Measurements from ENCODE around the gene CHCHD6. TPM values are rescaled to one million over a fixed set of nuclear protein-coding genes. Genes with fewer than 3 reads are reported as not detected.

CHCHD6 gene
- total and polyA plus RNA-seq, 5 donors from 2014 or later, result 5.6 to 10.5 (median 8.1) TPM

GRCh38 chr3:126934031-126934531, 230.0 kb downstream of the CHCHD6 start:
- Mint-ChIP-seq H3K27me3 (no peaks in the 10 kb centered on the region), H3K4me3 (no peak overlapping the region), H3K4me1 (no peaks in the 10 kb centered on the region), H3K27ac (no peak overlapping the region), H3K36me3 (peaks cover 4% of the 10 kb centered on the region), H3K9me3 (no peaks in the 10 kb centered on the region)
- Histone ChIP-seq H3K36me3 (ENCODE audit: control insufficient read depth, insufficient read depth, low read length) (no peaks in the 10 kb centered on the region), H3K4me1 (ENCODE audit: control insufficient read depth, insufficient read depth, low read length, poor library complexity, severe bottlenecking) (no peaks in the 10 kb centered on the region), H3K27me3 (ENCODE audit: control insufficient read depth, insufficient read depth, low read length) (no peaks in the 10 kb centered on the region), H3K9me3 (ENCODE audit: control insufficient read depth in 2 of 2, low read length in 2 of 2) (no peaks in the 10 kb centered on the region), H3K27ac (ENCODE audit: insufficient read depth, low read length, poor library complexity, severe bottlenecking) (no peak overlapping the region), H3K4me3 (ENCODE audit: low read depth, low read length) (no peak overlapping the region)
- DNase-seq (no peak), ATAC-seq (ENCODE audit: low read depth in 2 of 2) (no peak)

- no peaks in the 10 kb centered on the region for H3K9me3 ChIP-seq (ENCODE audit: control insufficient read depth in 2 of 2, low read length in 2 of 2)
- Mint-ChIP-seq H3K27me3 (no peaks in the 10 kb centered on the region), H3K4me3 (no peak overlapping the region), H3K36me3 (peaks cover under 1% of the 10 kb centered on the region), H3K9me3 (no peaks in the 10 kb centered on the region), H3K27ac (peak overlapping the region in 1 of 3 donors; percentile 52), H3K4me1 (no peaks in the 10 kb centered on the region)
- no peaks in the 10 kb centered on the region for H3K36me3 ChIP-seq (ENCODE audit: control insufficient read depth, insufficient read depth, low read length)
- DNase-seq (no peak), ATAC-seq (ENCODE audit: low read depth in 2 of 2) (no peak)
- no peaks in the 10 kb centered on the region for H3K27me3 ChIP-seq (ENCODE audit: control insufficient read depth, insufficient read depth, low read length)
- no peak overlapping the region for H3K27ac ChIP-seq (ENCODE audit: insufficient read depth, low read length, poor library complexity, severe bottlenecking)
- H3K4me3 ChIP-seq (ENCODE audit: low read depth, low read length), result no peak overlapping the region
- H3K4me1 ChIP-seq (ENCODE audit: control insufficient read depth, insufficient read depth, low read length, poor library complexity, severe bottlenecking), result no peaks in the 10 kb centered on the region
Measured at GRCh38 chr3:126934991-126935390, 231.0 kb downstream of the CHCHD6 start.

GRCh38 chr3:126935756-126936509, 231.9 kb downstream of the CHCHD6 start:
- peak overlapping the region in 2 of 3 donors; percentile 51 to 52 for H3K27ac Mint-ChIP-seq
- ATAC-seq (ENCODE audit: low read depth in 2 of 2), result no peak

GRCh38 chr3:126936853-126937425, 232.9 kb downstream of the CHCHD6 start:
- Histone ChIP-seq H3K36me3 (ENCODE audit: control insufficient read depth, insufficient read depth, low read length) (no peaks in the 10 kb centered on the region), H3K27me3 (ENCODE audit: control insufficient read depth, insufficient read depth, low read length) (no peaks in the 10 kb centered on the region), H3K4me3 (ENCODE audit: low read depth, low read length) (no peak overlapping the region), H3K9me3 (ENCODE audit: control insufficient read depth in 2 of 2, low read length in 2 of 2) (no peaks in the 10 kb centered on the region), H3K27ac (ENCODE audit: insufficient read depth, low read length, poor library complexity, severe bottlenecking) (no peak overlapping the region), H3K4me1 (ENCODE audit: control insufficient read depth, insufficient read depth, low read length, poor library complexity, severe bottlenecking) (no peaks in the 10 kb centered on the region)
- Mint-ChIP-seq H3K27ac (no peak overlapping the region), H3K4me1 (no peaks in the 10 kb centered on the region), H3K27me3 (no peaks in the 10 kb centered on the region), H3K4me3 (no peak overlapping the region), H3K9me3 (no peaks in the 10 kb centered on the region), H3K36me3 (peaks cover 4% of the 10 kb centered on the region)
- ATAC-seq (ENCODE audit: low read depth in 2 of 2), result no peak
- DNase-seq, result no peak

More at GRCh38 chr3:126935756-126936509, 231.9 kb downstream of the CHCHD6 start:
- Mint-ChIP-seq H3K36me3 (no peaks in the 10 kb centered on the region), H3K4me1 (no peaks in the 10 kb centered on the region), H3K27me3 (no peaks in the 10 kb centered on the region), H3K4me3 (no peak overlapping the region), H3K9me3 (no peaks in the 10 kb centered on the region)
- DNase-seq, result no peak
- H3K27me3 ChIP-seq (ENCODE audit: control insufficient read depth, insufficient read depth, low read length), result no peaks in the 10 kb centered on the region
- H3K36me3 ChIP-seq (ENCODE audit: control insufficient read depth, insufficient read depth, low read length), result no peaks in the 10 kb centered on the region
- H3K4me3 ChIP-seq (ENCODE audit: low read depth, low read length), result no peak overlapping the region
- H3K4me1 ChIP-seq (ENCODE audit: control insufficient read depth, insufficient read depth, low read length, poor library complexity, severe bottlenecking), result no peaks in the 10 kb centered on the region
- no peak overlapping the region for H3K27ac ChIP-seq (ENCODE audit: insufficient read depth, low read length, poor library complexity, severe bottlenecking)
- no peaks in the 10 kb centered on the region for H3K9me3 ChIP-seq (ENCODE audit: control insufficient read depth in 2 of 2, low read length in 2 of 2)

- H3K27me3 Mint-ChIP-seq, result no peaks in the 10 kb centered on the region
- DNase-seq (no peak), ATAC-seq (ENCODE audit: low read depth in 2 of 2) (no peak)
- H3K4me1 ChIP-seq (ENCODE audit: control insufficient read depth, insufficient read depth, low read length, poor library complexity, severe bottlenecking), result no peaks in the 10 kb centered on the region
- peaks cover 7% of the 10 kb centered on the region for H3K36me3 Mint-ChIP-seq
- no peak overlapping the region for H3K4me3 ChIP-seq (ENCODE audit: low read depth, low read length)
- no peaks in the 10 kb centered on the region for H3K9me3 ChIP-seq (ENCODE audit: control insufficient read depth in 2 of 2, low read length in 2 of 2)
- H3K27ac ChIP-seq (ENCODE audit: insufficient read depth, low read length, poor library complexity, severe bottlenecking), result no peak overlapping the region
- H3K27ac Mint-ChIP-seq, result no peak overlapping the region
- peaks cover 0 to 5% (median 0%) of the 10 kb centered on the region in 4 donors for H3K4me1 Mint-ChIP-seq
- H3K27me3 ChIP-seq (ENCODE audit: control insufficient read depth, insufficient read depth, low read length), result no peaks in the 10 kb centered on the region
- no peaks in the 10 kb centered on the region for H3K9me3 Mint-ChIP-seq
- no peaks in the 10 kb centered on the region for H3K36me3 ChIP-seq (ENCODE audit: control insufficient read depth, insufficient read depth, low read length)
- no peak overlapping the region for H3K4me3 Mint-ChIP-seq
Measured at GRCh38 chr3:126937533-126937932, 233.5 kb downstream of the CHCHD6 start.

GRCh38 chr3:126937973-126938372, 233.9 kb downstream of the CHCHD6 start:
- no peaks in the 10 kb centered on the region for H3K27me3 ChIP-seq (ENCODE audit: control insufficient read depth, insufficient read depth, low read length)
- H3K4me1 ChIP-seq (ENCODE audit: control insufficient read depth, insufficient read depth, low read length, poor library complexity, severe bottlenecking), result no peaks in the 10 kb centered on the region
- Mint-ChIP-seq H3K36me3 (peaks cover 7% of the 10 kb centered on the region), H3K27me3 (no peaks in the 10 kb centered on the region), H3K4me1 (peaks cover 0 to 7% (median 0%) of the 10 kb centered on the region in 4 donors), H3K9me3 (no peaks in the 10 kb centered on the region), H3K4me3 (no peak overlapping the region), H3K27ac (no peak overlapping the region)
- no peak overlapping the region for H3K4me3 ChIP-seq (ENCODE audit: low read depth, low read length)
- no peaks in the 10 kb centered on the region for H3K36me3 ChIP-seq (ENCODE audit: control insufficient read depth, insufficient read depth, low read length)
- no peaks in the 10 kb centered on the region for H3K9me3 ChIP-seq (ENCODE audit: control insufficient read depth in 2 of 2, low read length in 2 of 2)
- H3K27ac ChIP-seq (ENCODE audit: insufficient read depth, low read length, poor library complexity, severe bottlenecking), result no peak overlapping the region
- ATAC-seq (ENCODE audit: low read depth in 2 of 2) (no peak), DNase-seq (no peak)

GRCh38 chr3:126938520-126939337, 234.7 kb downstream of the CHCHD6 start:
- DNase-seq (no peak), ATAC-seq (ENCODE audit: low read depth in 2 of 2) (no peak)
- no peaks in the 10 kb centered on the region for H3K9me3 ChIP-seq (ENCODE audit: control insufficient read depth in 2 of 2, low read length in 2 of 2)
- Mint-ChIP-seq H3K9me3 (no peaks in the 10 kb centered on the region), H3K27me3 (no peaks in the 10 kb centered on the region), H3K4me1 (peaks cover 0 to 7% (median under 1%) of the 10 kb centered on the region in 4 donors), H3K4me3 (no peak overlapping the region), H3K36me3 (peaks cover 7% of the 10 kb centered on the region), H3K27ac (no peak overlapping the region)
- H3K27me3 ChIP-seq (ENCODE audit: control insufficient read depth, insufficient read depth, low read length), result no peaks in the 10 kb centered on the region
- H3K4me3 ChIP-seq (ENCODE audit: low read depth, low read length), result no peak overlapping the region
- H3K36me3 ChIP-seq (ENCODE audit: control insufficient read depth, insufficient read depth, low read length), result no peaks in the 10 kb centered on the region
- no peak overlapping the region for H3K27ac ChIP-seq (ENCODE audit: insufficient read depth, low read length, poor library complexity, severe bottlenecking)
- no peaks in the 10 kb centered on the region for H3K4me1 ChIP-seq (ENCODE audit: control insufficient read depth, insufficient read depth, low read length, poor library complexity, severe bottlenecking)

Data from CD4-positive, CD25-positive, alpha-beta regulatory T cell (primary cell).